Nephron progenitor cell (in vitro differentiated cells): ENCODE measurements around the gene TPSD1.
"Not testable (repeated sequence)": the region's sequence is repeated elsewhere in the genome, so short reads cannot be mapped to it uniquely, and the experiment has no call there.

Source experiments
- DNase-seq: peaks from one replicate; pipeline ENCODE4 v3.0.0; 2021
- H3K27ac Mint-ChIP-seq: 2 replicates; pipeline ENCODE4 v1.8.0; 2021; ENCODE audit warnings: mild to moderate bottlenecking, moderate library complexity, mixed read lengths
- H3K27me3 Mint-ChIP-seq: 2 replicates; pipeline ENCODE4 v1.8.0; 2021; ENCODE audit warnings: mild to moderate bottlenecking, low read depth, mixed read lengths; ENCODE audit not compliant: poor library complexity
- H3K36me3 Mint-ChIP-seq: 2 replicates; pipeline ENCODE4 v1.8.0; 2021; ENCODE audit warnings: low read depth, mixed read lengths
- H3K4me1 Mint-ChIP-seq: 2 replicates; pipeline ENCODE4 v1.8.0; 2021; ENCODE audit warnings: mixed read lengths
- H3K4me3 Mint-ChIP-seq: 2 replicates; pipeline ENCODE4 v1.8.0; 2021; ENCODE audit warnings: mild to moderate bottlenecking, moderate library complexity, mixed read lengths
- H3K9me3 Mint-ChIP-seq: 2 replicates; pipeline ENCODE4 v1.8.0; 2021; ENCODE audit warnings: mild to moderate bottlenecking, moderate library complexity, mixed read lengths
- TF ChIP-seq, protein P1 (sequence below): fragments of 200-600 bp; sonication (generic); IDR thresholded peaks from 2 replicates; pipeline ENCODE4 v1.5.0; 2021; ENCODE audit warnings: antibody characterized with exemption

TPSD1 gene

GRCh38 chr16:1255276-1256122, at the start of gene TPSD1:
TPSD1 (plus strand) TSS chr16:1256069; CDS start chr16:1256281, 212 bp downstream.
- H3K36me3 Mint-ChIP-seq, H3K4me1 Mint-ChIP-seq, H3K27ac Mint-ChIP-seq, H3K9me3 Mint-ChIP-seq, H3K4me3 Mint-ChIP-seq, DNase-seq: not testable (repeated sequence)
- H3K27me3 Mint-ChIP-seq: peaks cover 37% of the 10 kb centered on the region

GRCh38 chr16:1206326-1206725, 49.5 kb upstream of the TPSD1 start:
- DNase-seq: no peak

DNA sequence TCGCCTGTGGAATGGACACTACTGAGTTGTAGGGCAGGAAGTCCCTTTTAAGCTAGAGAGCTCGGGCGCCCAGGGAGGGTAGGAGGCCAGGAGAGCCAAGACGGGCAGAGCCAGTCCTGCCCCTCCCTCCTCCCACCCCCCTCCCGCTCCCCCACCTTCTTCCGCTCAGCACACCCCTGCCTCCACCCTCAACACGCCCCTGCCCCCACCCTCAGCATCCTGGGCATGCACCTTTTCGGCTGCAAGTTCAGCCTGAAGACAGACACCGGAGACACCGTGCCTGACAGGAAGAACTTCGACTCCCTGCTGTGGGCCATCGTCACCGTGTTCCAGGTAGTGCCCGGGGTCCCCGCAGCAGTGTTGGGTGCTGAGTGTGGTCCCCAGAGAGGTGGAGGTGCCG, 49.1 kb upstream of the TPSD1 start:
- H3K27ac Mint-ChIP-seq: no peak overlapping the region
- H3K36me3 Mint-ChIP-seq: peaks cover 7% of the 10 kb centered on the region
- H3K27me3 Mint-ChIP-seq: peaks cover 3% of the 10 kb centered on the region
- DNase-seq: no peak
- no peaks in the 10 kb centered on the region for H3K9me3 Mint-ChIP-seq
- no peaks in the 10 kb centered on the region for H3K4me1 Mint-ChIP-seq
- H3K4me3 Mint-ChIP-seq: no peak overlapping the region
- TF ChIP-seq, protein P1, sequence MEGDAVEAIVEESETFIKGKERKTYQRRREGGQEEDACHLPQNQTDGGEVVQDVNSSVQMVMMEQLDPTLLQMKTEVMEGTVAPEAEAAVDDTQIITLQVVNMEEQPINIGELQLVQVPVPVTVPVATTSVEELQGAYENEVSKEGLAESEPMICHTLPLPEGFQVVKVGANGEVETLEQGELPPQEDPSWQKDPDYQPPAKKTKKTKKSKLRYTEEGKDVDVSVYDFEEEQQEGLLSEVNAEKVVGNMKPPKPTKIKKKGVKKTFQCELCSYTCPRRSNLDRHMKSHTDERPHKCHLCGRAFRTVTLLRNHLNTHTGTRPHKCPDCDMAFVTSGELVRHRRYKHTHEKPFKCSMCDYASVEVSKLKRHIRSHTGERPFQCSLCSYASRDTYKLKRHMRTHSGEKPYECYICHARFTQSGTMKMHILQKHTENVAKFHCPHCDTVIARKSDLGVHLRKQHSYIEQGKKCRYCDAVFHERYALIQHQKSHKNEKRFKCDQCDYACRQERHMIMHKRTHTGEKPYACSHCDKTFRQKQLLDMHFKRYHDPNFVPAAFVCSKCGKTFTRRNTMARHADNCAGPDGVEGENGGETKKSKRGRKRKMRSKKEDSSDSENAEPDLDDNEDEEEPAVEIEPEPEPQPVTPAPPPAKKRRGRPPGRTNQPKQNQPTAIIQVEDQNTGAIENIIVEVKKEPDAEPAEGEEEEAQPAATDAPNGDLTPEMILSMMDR: no peak

More at GRCh38 chr16:1206326-1206725, 49.5 kb upstream of the TPSD1 start:
- H3K27me3 Mint-ChIP-seq: peaks cover 3% of the 10 kb centered on the region
- no peaks in the 10 kb centered on the region for H3K4me1 Mint-ChIP-seq
- TF ChIP-seq, protein P1: no peak
- no peak overlapping the region for H3K4me3 Mint-ChIP-seq
- H3K9me3 Mint-ChIP-seq: no peaks in the 10 kb centered on the region
- no peak overlapping the region for H3K27ac Mint-ChIP-seq
- peaks cover 10% of the 10 kb centered on the region for H3K36me3 Mint-ChIP-seq

DNA sequence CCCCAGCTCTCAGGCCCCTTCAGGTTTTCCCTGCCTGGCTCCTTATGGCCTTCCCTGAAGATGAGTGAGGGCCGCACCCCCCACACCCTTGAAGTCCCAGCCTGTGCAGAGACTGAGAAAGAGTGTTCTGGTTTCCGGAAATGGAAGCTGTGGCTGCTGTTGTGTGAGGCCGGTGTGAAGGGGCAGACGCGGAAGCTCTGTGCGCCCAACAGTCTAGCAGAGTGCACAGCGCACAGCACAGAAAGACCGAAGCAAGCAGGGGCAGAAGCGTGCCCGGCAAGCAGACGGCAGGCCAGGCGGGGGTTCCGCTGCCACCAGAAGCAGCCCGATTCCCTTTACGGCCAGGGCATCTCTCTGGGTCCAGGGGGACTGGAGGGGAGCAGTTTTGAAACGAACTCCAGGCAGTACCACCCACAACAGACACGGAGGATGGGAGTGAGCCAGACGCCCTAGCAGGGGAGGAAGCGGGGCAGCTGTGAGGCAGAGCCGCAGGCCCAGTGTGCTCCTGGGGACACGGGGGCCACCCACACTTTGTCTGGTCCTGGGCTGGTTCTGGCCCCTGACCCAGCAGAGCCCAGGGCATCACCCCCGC, 47.5 kb upstream of the TPSD1 start:
- no peak overlapping the region for H3K4me3 Mint-ChIP-seq
- peaks cover 5% of the 10 kb centered on the region for H3K36me3 Mint-ChIP-seq
- no peaks in the 10 kb centered on the region for H3K4me1 Mint-ChIP-seq
- H3K27me3 Mint-ChIP-seq: peaks cover 3% of the 10 kb centered on the region
- H3K27ac Mint-ChIP-seq: no peak overlapping the region
- TF ChIP-seq, protein P1: no peak
- no peaks in the 10 kb centered on the region for H3K9me3 Mint-ChIP-seq
- DNase-seq: no peak

- Mint-ChIP-seq H3K4me3 (no peak overlapping the region), H3K4me1 (no peaks in the 10 kb centered on the region), H3K27ac (no peak overlapping the region), H3K36me3 (no peaks in the 10 kb centered on the region), H3K9me3 (no peaks in the 10 kb centered on the region), H3K27me3 (peaks cover 3% of the 10 kb centered on the region)
- TF ChIP-seq, protein P1: no peak
- no peak for DNase-seq
Observed at GRCh38 chr16:1209081-1209480, 46.8 kb upstream of the TPSD1 start.

- Mint-ChIP-seq H3K4me3 (no peak overlapping the region), H3K36me3 (no peaks in the 10 kb centered on the region), H3K4me1 (no peaks in the 10 kb centered on the region), H3K9me3 (no peaks in the 10 kb centered on the region), H3K27me3 (peaks cover under 1% of the 10 kb centered on the region), H3K27ac (no peak overlapping the region)
- TF ChIP-seq, protein P1: no peak
- no peak for DNase-seq
Observed at GRCh38 chr16:1210461-1210860, 45.4 kb upstream of the TPSD1 start.
